Glomerular endothelial cell (primary cell): ENCODE results near the gene ABCB11. TPM values are rescaled to one million over a fixed set of nuclear protein-coding genes. Genes with fewer than 3 reads are reported as not detected.
"Not testable (repeated sequence)": the region's sequence is repeated elsewhere in the genome, so short reads cannot be mapped to it uniquely, and the experiment has no call there.

Experiments used
- DNase-seq: peaks from one replicate; pipeline ENCODE4 v3.0.0-alpha.2; 2011; ENCODE audit warnings: low read depth, low spot score; ENCODE audit errors: extremely low read depth
- total RNA-seq: library from RNA; depleted of rRNA; stranded (reverse); fragments of >200 nt; gene quantifications from 2 replicates; pipeline ENCODE4 v1.2.3, GENCODE V29; 2015

The ABCB11 gene
- total RNA-seq, 1 donor from 2014 or later: 0.18 TPM

DNA sequence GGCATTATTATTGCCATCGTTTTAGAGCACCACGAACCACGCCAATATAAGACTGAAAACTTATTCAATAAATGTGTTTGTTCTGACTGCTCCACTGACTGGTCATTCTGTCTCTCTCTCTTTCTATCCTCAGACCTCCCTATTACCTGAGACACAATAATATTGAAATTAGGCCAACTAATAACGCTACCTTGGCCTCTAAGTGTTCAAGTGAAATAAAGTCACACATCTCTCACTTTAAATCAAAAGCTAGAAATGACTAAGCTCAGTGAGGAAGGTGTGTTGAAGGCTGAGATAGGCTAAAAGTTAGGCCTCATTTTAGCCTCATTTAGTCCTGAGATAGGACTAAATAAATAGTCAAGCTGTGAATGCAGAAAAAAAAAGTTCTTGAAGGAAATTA lies 91.2 kb downstream of the ABCB11 start:
- DNase-seq: no peak

DNA sequence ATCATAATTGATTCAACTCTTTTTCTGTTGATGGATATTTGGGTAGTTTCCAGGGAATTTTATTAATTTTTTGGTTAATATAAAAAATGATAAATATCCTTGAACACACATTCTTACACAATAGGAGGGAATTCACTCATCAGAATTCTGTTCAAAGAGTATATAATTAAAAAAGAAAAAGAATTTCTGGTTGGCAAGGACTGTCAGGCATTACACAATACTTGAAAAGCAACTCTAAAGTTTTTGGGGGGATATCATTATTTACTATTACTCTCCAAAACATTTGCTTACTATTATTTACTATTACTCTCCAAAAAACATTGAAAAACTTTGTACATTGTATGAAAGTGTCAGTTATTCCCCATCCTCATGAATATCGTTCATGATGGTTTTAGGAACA lies 92.1 kb downstream of the ABCB11 start:
- no peak for DNase-seq

- DNase-seq: no peak
Measured at GRCh38 chr2:168935810-168936581, 95.1 kb downstream of the ABCB11 start.

DNA sequence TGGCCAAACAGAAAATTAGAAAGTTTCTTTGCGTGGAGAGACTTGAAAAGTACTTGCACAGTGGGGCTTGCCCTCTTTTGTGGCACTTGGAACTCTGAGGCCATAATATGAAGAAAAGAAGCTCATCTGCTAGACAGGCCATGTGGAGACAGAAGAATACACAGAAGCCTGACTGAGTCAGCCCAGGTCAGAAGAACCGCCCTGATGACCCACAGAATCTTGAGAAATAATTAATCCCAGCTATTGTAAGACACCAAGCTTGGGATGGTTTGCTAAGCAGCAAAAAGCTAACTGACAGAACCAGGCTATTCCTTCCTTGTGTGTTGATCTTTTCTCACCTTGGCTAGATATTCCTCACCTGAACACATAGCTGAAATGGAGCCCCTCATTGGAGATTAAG lies 96.3 kb downstream of the ABCB11 start:
- DNase-seq: no peak

- not testable (repeated sequence) for DNase-seq
Measured at GRCh38 chr2:168932174-168932573, 99.0 kb downstream of the ABCB11 start.

DNA sequence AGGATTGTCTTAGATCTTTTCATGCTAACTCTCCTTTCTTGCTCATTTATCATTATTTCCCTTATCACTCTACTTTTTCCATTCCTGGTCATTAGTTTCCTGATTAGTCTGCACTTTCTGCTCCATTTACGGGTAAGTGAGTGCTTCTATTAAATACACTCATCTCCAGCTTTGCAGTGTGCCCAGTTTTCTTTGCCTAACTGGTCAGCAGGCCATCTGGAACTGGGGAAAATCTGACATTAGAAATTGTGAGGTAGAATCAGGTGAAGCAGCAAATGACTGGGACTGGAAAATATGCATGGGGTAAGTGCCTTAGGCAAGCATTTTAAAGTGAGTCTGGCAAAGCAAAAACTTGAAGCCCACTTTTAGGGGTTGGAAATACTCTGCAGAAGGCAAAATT lies 100.9 kb downstream of the ABCB11 start:
- no peak for DNase-seq

- no peak for DNase-seq
Measured at GRCh38 chr2:168929031-168929430, 102.1 kb downstream of the ABCB11 start.

- DNase-seq: no peak
Measured at GRCh38 chr2:168928113-168928831, 102.9 kb downstream of the ABCB11 start.

- DNase-seq: no peak
Measured at GRCh38 chr2:168926621-168927386, 104.3 kb downstream of the ABCB11 start.

- peak; percentile 18 for DNase-seq
Measured at GRCh38 chr2:168920504-168921157, 110.5 kb downstream of the ABCB11 start.

DNA sequence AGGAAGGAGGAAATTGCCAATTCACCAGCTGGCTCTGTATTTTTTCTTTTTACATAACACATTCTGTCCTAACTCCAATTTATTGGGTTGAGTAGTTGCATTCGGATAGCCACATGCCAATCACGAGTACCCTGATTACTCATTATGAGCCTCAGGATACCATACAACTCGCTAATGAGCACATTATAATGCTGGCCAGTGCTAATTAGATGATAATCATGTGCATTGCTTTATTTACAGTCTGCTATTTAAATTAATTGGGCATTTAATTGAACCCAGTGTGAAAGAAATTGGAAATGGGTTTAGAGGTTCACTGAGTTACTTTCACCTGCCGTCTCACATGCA lies 114.8 kb downstream of the ABCB11 start:
- DNase-seq: no peak

DNA sequence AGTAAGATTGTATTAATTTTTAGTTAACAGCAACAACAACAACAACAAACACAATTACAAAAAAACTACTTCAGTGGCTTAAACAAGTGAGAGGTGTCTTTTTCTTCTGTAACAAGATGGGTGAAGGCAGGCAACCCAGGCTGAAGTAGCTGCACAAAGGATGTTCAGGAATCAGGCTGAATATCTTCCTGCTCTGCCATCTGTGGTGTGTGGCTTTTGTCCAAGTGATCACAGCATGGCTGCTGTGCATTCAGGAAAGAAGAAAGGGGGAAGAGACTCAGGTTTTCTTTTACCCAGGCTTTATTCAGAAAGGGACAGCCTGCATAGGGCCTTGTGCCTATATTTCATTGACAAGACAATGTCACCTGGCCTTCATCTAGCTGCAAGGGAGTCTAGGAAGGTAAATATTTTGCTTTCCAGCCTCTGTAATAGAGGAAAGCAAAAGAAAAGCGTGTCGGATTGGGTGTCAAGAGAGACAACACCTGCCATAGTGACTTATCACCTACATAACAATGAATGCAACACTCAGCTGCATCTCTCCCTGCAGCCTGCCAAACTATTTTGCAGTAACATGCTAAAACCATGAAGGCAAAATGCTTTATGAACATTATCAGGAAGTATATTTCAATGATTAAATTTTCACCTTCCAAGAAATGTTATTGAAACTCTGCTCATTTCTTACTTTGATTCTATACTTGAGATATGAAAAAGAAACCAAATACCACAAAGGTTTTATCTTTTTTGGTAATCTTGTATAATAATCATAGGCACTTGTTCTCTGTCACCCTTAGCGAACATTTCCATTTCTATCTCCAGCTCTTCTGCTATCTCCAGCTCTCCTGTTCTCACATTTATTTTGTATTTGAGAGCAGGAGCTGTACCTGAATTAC lies 115.4 kb downstream of the ABCB11 start:
- DNase-seq: no peak

DNA sequence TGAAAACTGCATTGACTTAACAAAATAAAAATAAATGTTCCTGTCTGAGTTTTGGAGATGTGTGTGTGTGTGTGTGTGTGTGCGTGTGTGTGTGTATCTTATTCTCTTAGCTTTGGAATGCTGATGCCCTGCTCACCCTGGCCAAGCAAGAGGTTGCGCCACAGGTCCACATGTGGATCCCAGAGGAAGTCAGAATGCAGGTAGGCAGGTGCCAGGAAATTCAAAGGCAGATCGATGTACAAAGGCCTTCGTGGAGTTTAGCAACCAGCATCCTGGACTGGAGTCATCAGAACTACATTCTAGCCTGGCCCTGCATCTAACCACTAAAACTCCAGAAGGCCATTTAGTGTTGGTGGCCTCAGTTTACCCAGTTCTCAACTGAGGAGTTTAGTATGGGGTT lies 117.6 kb downstream of the ABCB11 start:
- DNase-seq: no peak

- no peak for DNase-seq
Measured at GRCh38 chr2:168912901-168913369, 118.2 kb downstream of the ABCB11 start.

DNA sequence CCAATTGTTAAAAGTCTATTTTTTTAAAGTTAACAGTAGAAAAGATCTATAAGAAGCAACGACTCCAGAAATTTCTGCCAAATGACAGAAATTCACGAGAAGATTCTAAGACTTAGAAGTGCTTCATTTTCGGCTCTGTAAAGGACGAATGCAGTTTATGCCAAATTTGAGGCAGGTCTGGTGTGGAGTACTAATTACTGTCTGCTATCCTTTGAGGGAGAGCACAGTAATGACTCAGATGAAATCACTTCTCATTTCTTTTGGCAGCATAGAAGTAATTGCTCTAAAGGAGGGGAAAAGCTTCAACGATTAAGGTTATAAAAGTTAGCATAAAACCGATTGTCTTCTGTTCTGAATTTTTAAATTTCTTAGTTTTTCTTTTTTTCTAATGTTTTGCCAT lies 118.7 kb downstream of the ABCB11 start:
- DNase-seq: no peak

GRCh38 chr2:168910330-168910729 lies 120.8 kb downstream of the ABCB11 start:
- no peak for DNase-seq

DNA sequence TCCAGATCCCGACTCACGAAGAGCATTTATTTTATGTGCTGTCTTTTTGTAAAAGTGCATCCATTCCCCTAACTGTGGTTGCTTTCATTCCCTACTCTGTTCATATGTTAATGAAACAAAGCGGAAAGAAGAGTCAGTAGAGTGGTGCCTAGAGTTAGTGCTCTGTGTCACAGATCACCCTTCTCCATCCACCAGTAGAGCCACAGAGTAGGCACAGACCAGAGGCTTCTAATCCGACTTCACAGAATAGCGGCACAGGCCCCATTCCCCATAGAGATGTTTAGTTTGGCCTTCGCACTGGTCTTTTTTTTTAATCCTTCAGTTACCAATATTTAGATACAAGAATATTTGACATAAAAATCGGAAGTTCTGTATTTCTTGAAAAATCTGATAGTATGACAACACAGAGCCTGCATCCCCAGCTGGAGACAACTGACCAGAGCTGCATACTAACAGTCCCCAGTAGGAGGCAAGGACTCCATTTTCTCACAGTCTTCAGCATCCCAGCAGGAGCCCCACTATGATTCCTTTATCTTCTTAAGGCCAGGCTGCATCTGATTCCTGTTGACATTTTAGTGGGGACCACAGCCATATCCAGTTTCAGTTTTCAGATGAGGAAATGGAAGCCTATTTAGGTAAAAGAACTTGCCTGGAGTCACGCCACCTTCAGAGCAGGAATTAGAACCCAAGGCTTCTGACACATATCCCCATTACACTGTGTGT lies 123.0 kb downstream of the ABCB11 start:
- no peak for DNase-seq

DNA sequence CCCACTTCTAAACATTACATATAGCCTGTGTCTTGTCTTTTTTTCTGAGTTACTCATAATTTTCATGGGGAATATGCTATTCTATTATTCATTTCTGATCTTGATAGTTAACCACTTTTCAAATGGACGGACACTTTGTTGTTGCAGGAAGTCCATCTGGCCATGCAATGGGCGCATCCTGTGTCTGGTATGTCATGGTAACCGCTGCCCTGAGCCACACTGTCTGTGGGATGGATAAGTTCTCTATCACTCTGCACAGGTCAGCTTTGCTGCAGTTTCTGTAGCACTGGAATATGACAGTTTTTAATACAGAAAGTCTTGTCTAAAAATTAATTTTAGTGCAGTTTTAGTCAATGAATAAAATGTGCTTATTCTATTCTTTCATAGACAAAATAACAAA lies 126.8 kb downstream of the ABCB11 start:
- no peak for DNase-seq

- DNase-seq: no peak
Measured at GRCh38 chr2:168903888-168904287, 127.2 kb downstream of the ABCB11 start.
